Left cardiac atrium (tissue), 4 donors: ENCODE measurements around the gene GMDS. TPM values are rescaled to one million over a fixed set of nuclear protein-coding genes. Genes with fewer than 3 reads are reported as not detected.

Experiments used
- ATAC-seq, 2 donors: fragments of 200-7000 bp; cut with Tn5 transposase; one replicate each; pipeline ENCODE4 v1.9.1; 2020; ENCODE audit warnings: mild to moderate bottlenecking in 2 of 2, moderate library complexity in 2 of 2
- DNase-seq: peaks from one replicate; pipeline ENCODE4 v3.0.0-alpha.2; 2020
- intact Hi-C, 2 donors: fragments of 100-400 bp; cut with DNase I; formaldehyde crosslinking; loops; one replicate each; pipeline versions ENCODE4 v1.14.1 to v1.15.1; 2022 to 2023
- total RNA-seq, 2 donors: library from RNA; stranded (reverse); fragmentation: NEBNext Ultra II Directional; extraction: Animal tissue kit (Norgen Biotek cat#: 25700); gene quantifications; one replicate each; pipeline ENCODE4 v1.2.1, GENCODE V29; 2021
- donor health status: DM: no; HTN: yes; CAD: no.
- donor health status: DM: no; HTN: yes; CAD: no; lungs with severe emphysema.
- donor health status: DM: yes; HTN: yes; CAD: no.
- donor health status: Dilated cardiomyopathy.

The GMDS gene
- total RNA-seq, 2 donors from 2014 or later, result 8.4 to 20.8 TPM

DNA sequence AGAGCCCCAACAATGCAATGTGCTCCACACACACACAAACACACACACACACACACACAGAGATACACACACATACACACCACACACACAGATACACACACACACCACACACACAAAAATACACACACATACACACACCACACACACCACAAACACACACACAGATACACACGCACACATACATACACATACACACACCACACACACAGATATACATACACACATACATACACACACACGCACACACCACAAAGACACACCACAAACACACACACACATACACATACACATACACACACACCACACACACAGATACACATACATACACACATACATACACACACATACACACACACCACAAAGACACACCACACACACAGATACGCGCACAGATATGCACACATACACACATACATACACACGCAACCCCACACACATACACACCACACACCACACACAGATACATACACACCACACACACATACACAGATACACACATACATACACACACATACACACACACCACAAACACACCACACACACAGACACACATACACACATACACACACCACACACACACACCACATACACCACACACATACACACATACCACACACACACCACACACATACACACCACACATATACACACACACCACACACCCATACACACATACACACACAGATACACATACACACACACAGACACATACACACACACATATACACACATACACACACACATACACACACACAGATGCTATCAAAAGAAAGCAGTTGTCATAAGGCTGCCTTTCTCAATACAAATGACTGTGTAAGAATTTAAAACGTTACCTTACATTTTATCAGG is 507.7 kb downstream of the GMDS start:
- no peak for ATAC-seq
- intact Hi-C loops, result no loop called here

DNA sequence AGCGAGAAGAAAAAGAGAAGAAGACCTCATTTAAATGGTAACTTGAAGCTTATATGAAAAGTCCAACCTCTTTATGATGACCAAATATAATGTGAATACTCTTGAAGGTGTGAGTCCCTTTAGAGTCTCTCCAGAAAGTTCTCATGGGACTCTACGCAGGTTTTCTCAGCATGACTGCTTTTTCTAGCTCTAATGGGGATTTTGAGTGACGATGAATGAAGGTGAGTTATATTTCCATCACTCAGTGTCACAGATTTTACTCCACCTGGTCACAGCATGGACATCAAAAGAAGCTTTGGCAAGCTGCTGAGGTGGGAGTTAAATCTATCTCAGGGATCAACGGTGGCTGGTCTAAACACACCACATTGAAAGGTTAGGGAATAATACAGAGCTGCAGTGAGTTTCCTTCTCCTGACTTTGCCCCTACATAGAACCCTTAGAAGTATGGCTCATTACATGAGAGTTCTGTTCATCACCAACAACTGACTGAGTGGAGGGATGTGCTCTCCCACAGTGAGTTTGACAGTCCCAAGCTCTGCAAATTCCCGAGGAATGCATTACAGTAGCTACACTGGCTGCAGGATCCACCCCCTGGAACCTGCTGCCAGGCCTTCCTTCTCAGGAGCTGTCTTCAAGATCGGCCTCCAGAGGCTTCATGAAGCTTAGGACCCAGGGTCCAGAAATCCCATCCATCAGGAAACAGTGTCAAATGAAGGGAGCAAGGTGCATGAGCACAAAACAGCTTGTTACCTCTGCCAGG is 508.9 kb downstream of the GMDS start:
- intact Hi-C loops, result no loop called here
- ATAC-seq (no peak), DNase-seq (no peak)

More for the DNA sequence above, 507.7 kb downstream of the GMDS start:
- DNase-seq, result no peak

DNA sequence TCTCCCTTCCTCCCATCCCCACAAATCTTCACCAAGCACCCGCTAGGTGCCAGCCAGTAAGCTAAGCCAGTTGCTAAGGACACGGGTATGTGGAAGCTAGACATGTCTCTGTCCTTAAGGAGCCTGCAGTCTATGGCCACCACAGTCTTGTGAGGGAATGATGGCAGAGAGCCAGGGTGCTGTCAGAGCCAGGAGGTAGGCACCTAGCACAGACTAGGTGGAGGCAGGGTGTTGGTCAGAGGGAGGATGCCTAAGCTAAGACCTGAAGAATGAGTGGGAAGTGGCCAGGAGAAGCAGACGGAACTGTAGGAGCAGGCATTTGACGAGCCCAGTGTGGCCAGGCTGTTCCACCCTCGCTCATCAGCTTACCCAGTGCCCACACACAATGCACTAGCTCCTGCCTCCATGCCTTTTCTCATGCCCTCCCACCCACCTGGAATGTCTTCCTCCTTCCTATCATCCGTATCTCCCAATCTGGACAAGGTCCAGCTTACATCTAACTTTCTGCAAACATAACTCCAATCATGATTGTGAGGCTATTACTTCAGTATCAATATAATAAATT is 510.1 kb downstream of the GMDS start:
- ATAC-seq (peak in 1 of 2 donors; percentile 66), DNase-seq (no peak)
- intact Hi-C loops, result no loop called here

DNA sequence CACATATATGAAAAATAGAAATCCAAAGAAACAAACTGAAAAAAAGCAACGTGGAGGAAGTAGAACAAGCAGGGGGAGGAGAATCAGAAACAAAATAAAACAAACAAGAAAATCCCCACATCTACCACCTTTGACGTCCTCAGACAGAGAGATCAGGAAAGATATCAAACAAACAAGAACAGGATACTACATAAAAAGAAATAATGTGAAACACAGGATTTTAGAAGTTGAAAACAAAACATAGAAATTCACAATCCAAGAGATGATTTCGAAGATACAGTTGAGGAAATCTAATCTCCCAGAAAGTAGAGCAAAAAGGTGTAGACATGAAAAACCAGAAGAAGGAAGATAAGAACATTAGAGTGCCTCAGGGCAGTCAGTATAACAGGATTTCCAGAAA is 514.5 kb downstream of the GMDS start:
- DNase-seq, result no peak
- intact Hi-C loops, result no loop called here

DNA sequence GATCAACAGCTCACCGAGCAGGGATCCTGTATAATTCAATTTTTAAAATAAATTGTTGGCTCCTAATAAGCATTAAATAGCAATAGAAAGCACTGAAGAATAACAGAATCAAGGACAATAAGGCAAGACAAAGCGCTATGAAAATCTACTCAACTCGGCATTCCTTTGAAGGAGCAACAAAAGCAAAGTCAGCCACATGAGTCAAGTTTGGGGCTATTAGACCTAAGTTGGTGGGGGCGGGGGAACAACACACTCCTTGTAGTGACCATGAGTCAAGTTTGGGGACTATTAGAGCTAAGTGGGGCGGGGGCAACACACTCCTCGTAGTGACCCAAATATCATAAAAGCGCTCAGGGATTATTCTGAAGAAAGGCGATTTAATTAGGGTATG is 515.7 kb downstream of the GMDS start:
- no peak for ATAC-seq
- intact Hi-C loops, result no loop called here
- DNase-seq, result no peak

More for the DNA sequence above, 514.5 kb downstream of the GMDS start:
- ATAC-seq, result no peak

DNA sequence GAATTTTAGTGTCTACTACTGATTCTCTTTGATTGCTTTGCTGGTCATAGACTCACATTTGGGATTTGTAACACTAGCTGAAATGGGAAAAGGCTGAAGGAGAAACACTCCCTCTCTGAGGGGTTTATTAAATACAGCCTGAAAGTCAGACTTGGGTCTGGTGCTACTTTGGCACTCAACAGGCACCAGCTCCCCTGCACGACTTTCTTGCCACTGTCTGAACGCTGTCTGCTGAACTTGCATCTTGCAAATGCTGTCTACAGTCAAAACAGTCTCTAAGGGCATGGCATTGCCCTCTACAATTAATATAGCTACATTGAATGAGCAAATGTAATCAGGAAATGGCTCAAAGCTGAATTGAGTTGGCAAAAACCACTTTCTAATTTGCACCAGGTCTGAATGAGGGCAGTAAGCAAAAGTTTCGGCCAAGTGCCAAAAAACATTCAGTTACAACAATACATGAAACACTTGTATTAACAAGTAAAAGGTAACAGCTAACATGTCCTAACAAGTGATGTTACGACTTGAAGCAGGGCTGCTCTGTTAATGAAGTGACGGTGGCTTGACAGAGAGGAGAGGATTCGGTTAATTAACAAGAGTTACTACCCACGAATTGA is 516.2 kb downstream of the GMDS start:
- intact Hi-C loops, result no loop called here
- DNase-seq (no peak), ATAC-seq (no peak)

DNA sequence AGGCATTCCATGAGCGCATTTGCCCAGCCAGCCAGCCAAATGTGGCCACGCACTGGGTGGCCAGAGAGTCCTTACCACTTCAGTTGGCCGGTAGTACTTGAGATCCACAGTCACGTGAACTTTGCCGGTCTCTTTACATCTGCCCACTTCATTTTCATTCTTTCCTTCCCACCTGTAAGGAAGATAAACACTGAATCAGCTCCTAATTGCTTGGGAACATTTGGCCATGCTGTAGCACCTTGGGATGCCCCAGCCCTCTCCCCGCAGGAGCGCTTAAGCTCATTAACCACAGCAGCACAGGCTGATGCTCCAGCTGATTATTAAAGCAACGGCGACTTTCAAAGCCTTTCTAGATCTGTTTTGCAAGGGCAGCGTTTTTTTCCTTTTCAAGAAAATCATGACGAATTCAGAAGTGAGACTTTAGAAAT is 519.0 kb downstream of the GMDS start:
- DNase-seq (no peak), ATAC-seq (no peak)
- intact Hi-C loops, result no loop called here

DNA sequence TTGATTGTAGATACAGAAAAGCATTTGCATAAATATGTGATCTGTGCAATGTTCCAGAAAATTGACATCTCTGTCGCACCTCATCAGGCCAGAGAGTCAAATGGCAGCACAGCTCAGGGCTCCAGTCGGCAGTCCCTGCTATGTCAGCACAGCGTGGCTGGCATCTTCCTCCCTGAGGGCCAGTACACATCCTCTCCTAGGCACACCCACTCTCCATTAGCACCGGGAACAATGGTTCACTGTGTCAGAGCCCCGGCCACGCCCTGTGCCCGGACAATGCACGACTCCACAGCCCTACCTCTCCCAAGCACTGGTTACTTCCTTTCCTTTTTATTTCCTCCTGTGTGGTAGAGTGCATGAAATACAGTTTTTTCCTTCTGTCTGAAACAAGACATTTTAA is 520.8 kb downstream of the GMDS start:
- peak; percentile 80 for DNase-seq
- intact Hi-C loops, result no loop called here
- peak; percentile 68 to 94 for ATAC-seq

DNA sequence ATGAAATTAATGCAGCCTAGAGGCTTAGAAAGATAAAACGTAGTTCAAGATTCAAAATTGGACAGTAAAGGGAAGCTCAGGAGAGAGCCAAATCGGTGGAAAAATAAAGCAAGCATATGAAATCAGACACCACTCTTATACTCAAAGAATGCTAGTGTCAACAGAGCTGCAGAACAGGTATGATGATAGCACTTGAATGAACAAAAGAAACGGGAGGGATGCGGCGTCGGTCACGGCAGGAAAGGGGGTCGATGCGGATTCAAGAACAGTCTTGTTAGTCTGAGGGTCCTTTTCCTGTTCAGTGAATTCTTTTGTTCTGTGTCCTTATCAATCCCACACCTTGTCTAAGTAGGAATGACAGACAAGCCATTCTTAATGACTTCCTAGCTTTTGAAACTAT is 521.3 kb downstream of the GMDS start:
- intact Hi-C loops, result no loop called here
- ATAC-seq (no peak), DNase-seq (no peak)

DNA sequence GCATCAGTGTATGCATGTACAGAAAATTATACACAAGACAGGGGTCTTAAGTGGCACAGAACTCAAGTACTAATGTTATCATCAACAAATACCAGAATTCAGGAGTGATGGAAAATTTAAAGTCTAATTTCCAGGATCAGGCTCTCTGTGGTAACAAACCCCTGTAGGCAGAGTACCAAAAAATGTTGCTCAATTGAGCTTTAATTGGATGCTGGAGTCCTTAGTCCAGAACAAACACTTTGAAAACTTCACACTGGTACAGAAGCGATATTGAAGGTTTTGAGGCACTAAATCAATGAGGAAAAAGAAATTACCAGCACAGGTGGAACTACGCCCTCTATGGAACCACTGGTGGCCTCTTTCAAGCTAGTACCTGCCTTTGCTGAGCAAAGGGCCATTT is 522.6 kb downstream of the GMDS start:
- intact Hi-C loops, result no loop called here
- DNase-seq (no peak), ATAC-seq (no peak)

GRCh38 chr6:1720620-1721322 is 524.6 kb downstream of the GMDS start:
- no peak for ATAC-seq
- intact Hi-C loops, result loop anchor here in 1 of 2 donors (2.0 kb wide), 1 partner anchor 40 kb away; no protein-coding TSS in a partner anchor
- no peak for DNase-seq

GRCh38 chr6:1719922-1720321 is 525.5 kb downstream of the GMDS start:
- intact Hi-C loops, result loop anchor here in 1 of 2 donors (2.0 kb wide), 1 partner anchor 41 kb away; no protein-coding TSS in a partner anchor

GRCh38 chr6:1716868-1717267 is 528.5 kb downstream of the GMDS start:
- ATAC-seq (no peak), DNase-seq (no peak)
- intact Hi-C loops, result no loop called here

More at GRCh38 chr6:1719922-1720321, 525.5 kb downstream of the GMDS start:
- ATAC-seq, result no peak
- no peak for DNase-seq

DNA sequence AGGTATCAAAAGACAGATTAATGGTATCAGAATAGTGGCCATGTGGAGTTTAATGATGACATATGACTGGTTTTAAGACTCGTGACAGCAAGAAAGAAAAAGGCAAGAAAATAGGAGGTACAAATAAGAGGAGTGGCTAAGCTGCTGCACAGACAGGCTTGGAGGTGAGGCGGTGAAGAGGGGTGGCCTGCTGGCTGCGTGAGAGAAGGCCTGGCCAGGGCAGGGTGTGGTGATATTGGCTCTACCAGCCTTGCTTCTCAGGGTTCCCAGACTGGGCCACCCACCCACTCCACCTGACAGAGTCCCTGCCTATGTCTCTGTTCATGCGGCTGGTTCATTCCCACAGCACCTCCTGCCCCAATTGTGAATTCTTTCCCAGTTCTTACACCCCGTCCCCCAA is 529.0 kb downstream of the GMDS start:
- DNase-seq, result no peak
- intact Hi-C loops, result no loop called here
- no peak for ATAC-seq

GRCh38 chr6:1715336-1715735 is 530.1 kb downstream of the GMDS start:
- no peak for DNase-seq
- intact Hi-C loops, result no loop called here
- ATAC-seq, result no peak

DNA sequence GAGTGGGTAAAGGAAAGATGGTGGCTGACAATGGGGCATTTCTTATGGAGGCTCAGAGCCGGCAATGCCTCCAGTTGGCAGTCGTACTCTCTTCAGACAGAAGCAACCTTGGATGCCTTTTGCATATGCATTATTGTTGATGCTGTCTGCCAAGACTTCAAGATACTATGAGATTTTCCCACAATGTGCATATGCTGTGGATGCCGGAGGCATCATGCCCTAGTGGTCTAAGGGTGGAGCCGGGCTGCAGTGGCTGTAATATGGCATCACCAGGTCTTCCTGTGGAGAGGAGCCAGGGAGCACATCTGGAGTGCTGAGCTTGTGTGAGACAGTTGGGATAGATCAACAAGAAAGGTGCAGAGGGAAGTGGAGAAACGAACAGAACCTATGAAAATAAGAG is 530.8 kb downstream of the GMDS start:
- intact Hi-C loops, result no loop called here
- ATAC-seq (no peak), DNase-seq (no peak)

GRCh38 chr6:1713016-1713600 is 532.3 kb downstream of the GMDS start:
- intact Hi-C loops, result no loop called here
- no peak for ATAC-seq
- DNase-seq, result no peak

DNA sequence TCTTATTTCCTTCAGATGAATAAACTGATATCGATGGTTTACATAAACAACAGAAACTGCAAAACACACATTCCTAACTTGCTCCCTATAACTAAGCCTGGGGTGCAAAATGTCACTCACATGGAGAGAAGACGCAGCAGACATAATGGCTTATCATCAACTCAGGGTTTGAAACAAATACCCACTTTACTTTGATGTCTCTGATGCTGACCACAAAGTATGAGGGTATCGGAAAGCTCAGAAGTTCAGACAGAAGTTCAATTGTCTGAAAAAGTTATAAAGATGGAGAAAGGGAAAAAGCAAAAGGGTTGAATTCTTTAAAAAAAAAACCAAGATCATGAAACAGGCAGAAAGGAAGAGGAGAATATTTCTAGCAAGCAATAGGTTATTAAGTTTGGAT is 533.0 kb downstream of the GMDS start:
- no peak for DNase-seq
- intact Hi-C loops, result no loop called here
- ATAC-seq, result no peak

DNA sequence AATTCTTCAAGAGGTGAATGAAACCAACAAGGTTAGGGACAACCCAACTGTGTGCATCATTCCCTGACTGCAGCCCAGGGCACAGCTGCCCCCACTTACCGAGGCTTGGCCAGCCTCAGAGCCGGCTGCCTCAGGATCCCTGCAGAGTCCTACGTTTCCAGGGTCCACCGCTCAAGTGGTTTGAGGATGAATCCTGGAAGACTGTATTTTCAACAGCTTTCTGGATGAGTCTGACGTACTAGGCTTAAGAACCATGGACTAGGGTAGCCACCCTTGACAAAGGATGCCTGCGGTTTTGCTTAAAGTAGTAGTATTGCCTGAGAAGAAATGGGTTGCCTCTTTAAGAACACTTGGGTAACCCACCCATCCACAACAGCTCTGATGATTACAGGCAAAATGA is 534.3 kb downstream of the GMDS start:
- intact Hi-C loops, result no loop called here
- ATAC-seq, result no peak
- DNase-seq, result no peak
